GM19372 (cell line): ENCODE measurements around the gene MIOS.
A peak's percentile ranks its signal among the peaks of the same experiment; 100 is the strongest.

ENCODE experiments used
- ATAC-seq: cut with Tn5 transposase; IDR thresholded peaks from one replicate; pipeline ENCODE4 v1.9.1; 2021; ENCODE audit warnings: mild to moderate bottlenecking, low read depth, moderate library complexity; ENCODE audit not compliant: unreplicated experiment

The MIOS gene

GRCh38 chr7:7566651-7567611 is at the start of gene MIOS:
Gene MIOS (plus strand): TSS chr7:7566884. CDS start chr7:7572476, 5,592 bp downstream.
- ATAC-seq, result peak; percentile 71

- no peak for ATAC-seq
Observed at GRCh38 chr7:7517754-7518153, 48.9 kb upstream of the MIOS start.

GRCh38 chr7:7519056-7519455 is 47.6 kb upstream of the MIOS start:
- ATAC-seq, result no peak

GRCh38 chr7:7519528-7519927 is 47.2 kb upstream of the MIOS start:
- ATAC-seq, result no peak

GRCh38 chr7:7521259-7521658 is 45.4 kb upstream of the MIOS start:
- no peak for ATAC-seq

- no peak for ATAC-seq
Observed at GRCh38 chr7:7522421-7522820, 44.3 kb upstream of the MIOS start.

- ATAC-seq, result no peak
Observed at GRCh38 chr7:7524121-7524520, 42.6 kb upstream of the MIOS start.

- no peak for ATAC-seq
Observed at GRCh38 chr7:7526006-7526405, 40.7 kb upstream of the MIOS start.

- no peak for ATAC-seq
Observed at GRCh38 chr7:7527047-7527446, 39.6 kb upstream of the MIOS start.

- ATAC-seq, result no peak
Observed at GRCh38 chr7:7529328-7529727, 37.4 kb upstream of the MIOS start.

- no peak for ATAC-seq
Observed at GRCh38 chr7:7533831-7534430, 32.8 kb upstream of the MIOS start.

GRCh38 chr7:7535691-7536090 is 31.0 kb upstream of the MIOS start, which contains the start of gene COL28A1:
Gene COL28A1 (minus strand): TSS chr7:7535873. CDS start chr7:7532875, 2,998 bp downstream.
- no peak for ATAC-seq

- ATAC-seq, result no peak
Observed at GRCh38 chr7:7536396-7537019, 30.2 kb upstream of the MIOS start.

- no peak for ATAC-seq
Observed at GRCh38 chr7:7537711-7538110, 29.0 kb upstream of the MIOS start.

- no peak for ATAC-seq
Observed at GRCh38 chr7:7539152-7539551, 27.5 kb upstream of the MIOS start.

- ATAC-seq, result no peak
Observed at GRCh38 chr7:7539711-7540110, 27.0 kb upstream of the MIOS start.

GRCh38 chr7:7542251-7542835 is 24.3 kb upstream of the MIOS start:
- no peak for ATAC-seq

GRCh38 chr7:7548407-7548806 is 18.3 kb upstream of the MIOS start:
- no peak for ATAC-seq

- ATAC-seq, result no peak
Observed at GRCh38 chr7:7550663-7551062, 16.0 kb upstream of the MIOS start.

GRCh38 chr7:7552199-7552598 is 14.5 kb upstream of the MIOS start:
- ATAC-seq, result no peak

GRCh38 chr7:7553386-7553785 is 13.3 kb upstream of the MIOS start:
- no peak for ATAC-seq
